ENCODE results near the gene RND3.

RND3 gene

GRCh38 chr2:150495993-150496627 is 8.6 kb upstream of the RND3 start:
- no peak for DNase-seq (ENCODE audit: low read depth, low spot score)
- H3K4me3 ChIP-seq (ENCODE audit: low read length), result no peak overlapping the region

GRCh38 chr2:150495001-150495400 is 7.5 kb upstream of the RND3 start:
- DNase-seq (ENCODE audit: low read depth, low spot score), result no peak
- no peak overlapping the region for H3K4me3 ChIP-seq (ENCODE audit: low read length)

GRCh38 chr2:150494234-150494945 is 6.9 kb upstream of the RND3 start:
- H3K4me3 ChIP-seq (ENCODE audit: low read length), result no peak overlapping the region
- no peak for DNase-seq (ENCODE audit: low read depth, low spot score)

- DNase-seq (ENCODE audit: low read depth, low spot score), result no peak
Observed at GRCh38 chr2:150491943-150492342, 4.5 kb upstream of the RND3 start.

GRCh38 chr2:150491430-150491829 is 4.0 kb upstream of the RND3 start:
- no peak overlapping the region for H3K4me3 ChIP-seq (ENCODE audit: low read length)
- DNase-seq (ENCODE audit: low read depth, low spot score), result no peak

More at GRCh38 chr2:150491943-150492342, 4.5 kb upstream of the RND3 start:
- no peak overlapping the region for H3K4me3 ChIP-seq (ENCODE audit: low read length)

- DNase-seq (ENCODE audit: low read depth, low spot score), result no peak
- no peak overlapping the region for H3K4me3 ChIP-seq (ENCODE audit: low read length)
Observed at GRCh38 chr2:150490466-150490865, 3.0 kb upstream of the RND3 start.

- H3K4me3 ChIP-seq (ENCODE audit: low read length), result no peak overlapping the region; the same call in 1 of the 2 replicates
- no peak for DNase-seq (ENCODE audit: low read depth, low spot score)
Observed at GRCh38 chr2:150486539-150487484, 655 bp downstream of the RND3 start.

- H3K4me3 ChIP-seq (ENCODE audit: low read length), result no peak overlapping the region
- no peak for DNase-seq (ENCODE audit: low read depth, low spot score)
Observed at GRCh38 chr2:150485871-150486538, 1.5 kb downstream of the RND3 start.

- H3K4me3 ChIP-seq (ENCODE audit: low read length), result peak overlapping the region; percentile 28
- peak; percentile 6 for DNase-seq (ENCODE audit: low read depth, low spot score)
Observed at GRCh38 chr2:150485114-150485870, 2.2 kb downstream of the RND3 start.

- H3K4me3 ChIP-seq (ENCODE audit: low read length), result no peak overlapping the region
- DNase-seq (ENCODE audit: low read depth, low spot score), result no peak
Observed at GRCh38 chr2:150484461-150485021, 2.9 kb downstream of the RND3 start.

GRCh38 chr2:150484006-150484405 is 3.5 kb downstream of the RND3 start:
- H3K4me3 ChIP-seq (ENCODE audit: low read length), result no peak overlapping the region
- DNase-seq (ENCODE audit: low read depth, low spot score), result no peak

GRCh38 chr2:150483532-150483931 is 3.9 kb downstream of the RND3 start:
- no peak overlapping the region for H3K4me3 ChIP-seq (ENCODE audit: low read length)
- DNase-seq (ENCODE audit: low read depth, low spot score), result no peak

- no peak for DNase-seq (ENCODE audit: low read depth, low spot score)
- H3K4me3 ChIP-seq (ENCODE audit: low read length), result no peak overlapping the region
Observed at GRCh38 chr2:150482667-150483400, 4.6 kb downstream of the RND3 start.

- no peak overlapping the region for H3K4me3 ChIP-seq (ENCODE audit: low read length)
- DNase-seq (ENCODE audit: low read depth, low spot score), result no peak
Observed at GRCh38 chr2:150482111-150482510, 5.4 kb downstream of the RND3 start.

- DNase-seq (ENCODE audit: low read depth, low spot score), result no peak
- H3K4me3 ChIP-seq (ENCODE audit: low read length), result no peak overlapping the region
Observed at GRCh38 chr2:150480971-150481830, 6.3 kb downstream of the RND3 start.

- no peak overlapping the region for H3K4me3 ChIP-seq (ENCODE audit: low read length)
- DNase-seq (ENCODE audit: low read depth, low spot score), result no peak
Observed at GRCh38 chr2:150480241-150480640, 7.2 kb downstream of the RND3 start.

Data from Jurkat, Clone E6-1 (cell line).